MV-4-11 (cell line): Measurements from ENCODE around the gene WDFY3.
"Not testable (repeated sequence)": the region's sequence is repeated elsewhere in the genome, so short reads cannot be mapped to it uniquely, and the experiment has no call there.

Experiments
- DNase-seq: peaks from one replicate; lab custom pipeline; 2025; lab: John Stamatoyannopoulos, UW

Gene WDFY3

DNA sequence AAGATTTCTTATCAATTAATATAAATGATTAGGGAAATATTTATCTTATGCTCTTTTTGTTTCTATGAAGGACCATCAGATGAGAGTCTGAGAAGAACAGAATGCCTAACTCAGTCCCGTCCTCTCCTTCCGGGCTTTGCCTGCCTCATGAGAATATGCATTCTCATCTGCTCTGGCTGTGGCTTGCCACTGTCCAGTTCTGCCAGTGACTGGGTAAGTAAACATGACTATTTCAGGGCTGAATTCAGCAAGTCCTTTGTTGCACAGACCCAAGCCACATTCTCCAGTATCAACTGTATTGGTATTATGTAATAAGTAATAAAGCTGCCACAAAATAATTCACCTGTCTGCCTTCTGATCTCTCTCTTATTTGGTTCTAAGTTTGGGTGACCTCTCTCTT lies 110.7 kb downstream of the WDFY3 start:
- DNase-seq: no peak

- DNase-seq: no peak
Observed at GRCh38 chr4:84852081-84852480, 114.4 kb downstream of the WDFY3 start.

- no peak for DNase-seq
Observed at GRCh38 chr4:84849051-84849640, 117.3 kb downstream of the WDFY3 start.

DNA sequence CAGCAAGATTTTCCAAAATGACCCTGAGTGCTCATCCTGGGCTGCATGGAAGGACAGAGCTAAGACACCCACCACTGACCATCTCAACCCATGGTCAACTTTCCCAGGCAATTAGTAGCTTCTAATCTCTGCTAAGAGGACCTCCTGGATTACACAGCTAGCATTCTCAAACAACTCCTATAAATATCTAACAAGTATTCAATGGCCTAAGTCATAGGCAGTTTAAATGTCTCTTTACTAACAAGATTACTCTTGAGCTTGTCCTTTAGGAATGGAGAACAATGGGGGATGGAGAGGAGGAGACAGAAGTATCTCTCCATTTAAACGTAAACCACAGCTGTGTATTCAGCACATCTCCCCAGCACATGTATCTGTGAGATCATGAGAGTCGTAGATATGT lies 118.1 kb downstream of the WDFY3 start:
- DNase-seq: no peak

DNA sequence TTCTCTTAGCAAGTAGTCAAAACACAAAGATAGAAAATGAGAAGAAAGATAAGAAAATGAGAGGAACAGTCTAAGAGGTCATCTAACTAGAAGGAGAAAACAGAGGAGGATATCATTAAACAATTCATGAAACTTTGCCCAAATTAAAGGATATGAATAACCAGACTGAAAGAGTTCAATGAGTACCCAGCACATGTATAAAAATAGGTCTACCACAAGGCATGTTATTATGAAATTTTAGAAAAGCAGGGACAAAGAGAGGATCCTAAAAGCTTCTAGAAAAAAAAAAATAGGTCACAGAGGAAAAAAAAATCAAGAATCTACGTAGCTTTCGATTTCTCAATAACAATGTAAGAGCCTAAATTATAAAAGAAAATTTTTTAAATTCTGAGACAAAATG lies 118.5 kb downstream of the WDFY3 start:
- DNase-seq: no peak

GRCh38 chr4:84846985-84847384 lies 119.5 kb downstream of the WDFY3 start:
- DNase-seq: no peak

DNA sequence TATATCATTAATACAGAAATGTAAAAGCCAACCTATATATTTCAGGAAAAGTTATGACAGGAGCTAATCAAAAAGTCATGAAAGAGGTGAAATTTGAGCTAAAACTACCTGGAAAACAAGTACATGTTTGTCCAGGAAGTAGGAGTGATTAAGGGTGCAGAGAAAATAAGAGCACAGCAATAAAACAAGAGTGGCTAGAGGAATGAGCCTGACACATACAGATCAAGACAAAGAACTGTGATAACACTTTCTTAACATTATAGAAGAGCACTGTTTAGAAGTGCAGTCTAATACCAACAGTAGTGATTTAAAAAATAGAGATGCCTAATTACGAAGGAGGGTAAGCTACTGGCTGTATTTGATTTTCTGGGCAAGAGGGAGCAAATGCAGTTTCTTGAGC lies 125.1 kb downstream of the WDFY3 start:
- DNase-seq: no peak

DNA sequence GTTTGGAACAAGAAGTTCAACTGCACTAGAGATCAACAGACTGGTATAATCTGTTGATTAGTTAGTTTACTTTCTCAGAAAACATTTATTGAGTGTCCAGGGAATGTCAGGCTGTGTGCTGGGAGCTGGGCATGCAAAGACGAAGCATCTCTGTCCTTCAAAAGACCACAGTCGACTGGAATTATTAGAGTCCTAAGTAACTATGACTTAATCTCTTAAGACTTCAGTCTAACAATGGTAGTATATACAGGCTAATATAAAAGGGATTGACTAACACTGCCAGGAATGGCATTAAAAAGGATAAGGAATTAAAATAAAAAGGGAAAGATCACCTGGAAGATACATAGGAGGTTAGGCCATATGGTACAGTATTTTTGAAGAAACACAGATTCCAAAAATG lies 128.7 kb downstream of the WDFY3 start:
- DNase-seq: no peak

DNA sequence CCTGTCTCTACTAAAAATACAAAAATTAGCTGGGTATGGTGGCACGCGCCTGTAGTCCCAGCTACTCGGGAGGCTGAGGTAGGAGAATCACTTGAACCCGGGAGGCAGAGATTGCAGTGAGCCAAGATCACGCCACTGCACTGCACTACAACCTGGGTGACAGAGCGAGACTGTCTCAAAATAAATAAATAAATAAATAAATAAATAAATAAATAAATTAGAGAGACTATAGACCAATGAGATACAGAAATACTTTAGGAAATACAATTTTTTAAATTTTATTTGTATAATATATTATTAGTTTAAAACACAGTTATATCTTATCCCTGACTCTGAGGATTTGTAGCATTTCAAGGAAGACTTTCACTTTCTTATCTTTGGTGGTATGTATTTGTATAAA lies 136.9 kb downstream of the WDFY3 start:
- not testable (repeated sequence) for DNase-seq

DNA sequence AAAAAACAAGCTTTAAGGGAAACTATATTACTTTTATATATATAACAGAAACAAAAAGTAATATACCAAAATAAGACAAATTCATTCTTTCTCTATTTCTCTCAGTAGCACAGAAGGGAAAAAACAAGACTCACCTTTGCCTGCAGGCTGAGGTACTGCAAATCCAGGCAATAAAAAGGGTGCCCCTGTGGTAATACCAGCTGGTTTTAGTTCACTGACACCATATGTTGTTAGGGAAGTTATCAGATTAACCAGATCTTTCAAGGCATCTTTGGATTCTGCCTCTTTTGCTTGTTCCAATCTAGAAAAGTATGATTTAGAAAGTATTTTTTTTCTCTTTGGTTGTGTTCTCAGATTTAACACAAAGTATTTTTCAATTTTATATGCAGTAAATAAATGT lies 139.8 kb downstream of the WDFY3 start:
- no peak for DNase-seq

DNA sequence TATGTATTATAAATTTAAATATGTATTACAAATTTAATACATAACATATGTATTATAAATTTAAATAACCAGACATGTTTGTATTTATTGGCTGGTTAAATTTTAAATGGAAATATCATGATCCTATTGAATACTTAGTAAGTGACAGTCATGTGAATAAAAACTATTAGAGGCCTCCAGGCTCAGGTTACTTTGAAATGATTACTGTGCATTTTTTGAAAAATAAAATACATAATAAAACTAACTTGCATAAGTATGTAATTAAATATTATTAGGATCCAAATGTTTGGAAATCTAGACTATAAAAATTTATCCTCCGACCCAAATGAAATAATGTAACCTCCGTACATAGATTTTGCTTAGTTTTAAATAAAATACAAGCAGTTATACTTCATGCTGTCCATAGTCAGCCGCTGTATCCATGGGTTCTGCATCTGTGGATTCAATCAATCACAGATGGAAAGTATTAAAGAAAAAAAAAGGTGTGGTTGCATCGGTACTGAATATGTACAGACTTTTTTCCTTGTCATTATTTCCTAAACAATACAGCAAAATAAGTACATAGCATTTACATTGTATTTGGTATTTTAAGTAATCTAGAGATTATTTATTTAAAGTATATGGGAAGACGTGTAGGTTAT lies 140.7 kb downstream of the WDFY3 start:
- no peak for DNase-seq

DNA sequence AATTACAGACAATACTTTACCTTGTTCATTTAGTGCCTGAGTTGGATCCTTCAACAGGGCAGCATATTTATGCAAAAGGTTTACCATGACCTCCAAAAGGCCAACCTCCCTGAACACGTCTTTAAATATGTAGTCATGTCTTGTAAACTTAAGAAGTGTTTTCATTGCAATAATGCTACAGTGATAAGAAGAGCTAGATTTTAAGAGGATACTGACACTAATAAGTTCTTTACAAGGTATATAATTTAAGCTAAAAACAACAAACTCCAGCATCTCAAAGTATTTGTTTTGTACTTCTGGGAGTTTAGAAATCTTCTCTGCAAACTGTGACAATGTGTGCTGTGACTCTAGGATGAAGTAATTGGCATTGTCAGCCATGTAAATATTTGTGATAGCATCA lies 145.4 kb downstream of the WDFY3 start:
- no peak for DNase-seq

DNA sequence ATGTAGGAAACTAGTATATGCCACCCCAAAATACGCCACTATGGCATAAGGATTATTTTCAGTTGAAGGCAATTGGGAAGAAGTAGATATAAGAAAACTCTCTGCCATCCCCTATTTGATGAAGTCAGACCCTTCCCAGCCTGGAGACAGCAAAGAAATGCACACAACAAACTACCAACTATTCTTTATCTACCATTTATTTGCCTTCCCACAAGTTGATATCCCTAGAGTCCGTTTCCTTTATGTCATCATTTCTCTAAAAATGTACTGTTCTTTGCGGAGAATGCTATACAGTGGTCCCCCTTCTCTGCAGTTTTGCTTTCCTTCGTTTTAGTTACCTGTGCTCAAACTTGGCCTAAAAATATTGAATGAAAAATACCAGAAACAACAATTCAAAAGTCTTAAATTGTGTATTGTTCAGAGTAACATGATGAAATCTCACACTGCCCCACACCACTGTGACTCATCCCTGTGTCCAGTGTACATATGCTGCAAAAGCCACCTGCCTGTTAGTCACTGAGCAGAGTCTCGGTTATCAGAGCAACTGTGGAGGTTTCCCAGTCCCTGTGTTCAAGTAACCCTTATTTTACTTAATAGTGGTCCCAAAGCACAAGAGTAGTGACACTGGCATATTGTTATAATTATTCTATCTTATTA lies 152.3 kb downstream of the WDFY3 start:
- peak; percentile 55 for DNase-seq

DNA sequence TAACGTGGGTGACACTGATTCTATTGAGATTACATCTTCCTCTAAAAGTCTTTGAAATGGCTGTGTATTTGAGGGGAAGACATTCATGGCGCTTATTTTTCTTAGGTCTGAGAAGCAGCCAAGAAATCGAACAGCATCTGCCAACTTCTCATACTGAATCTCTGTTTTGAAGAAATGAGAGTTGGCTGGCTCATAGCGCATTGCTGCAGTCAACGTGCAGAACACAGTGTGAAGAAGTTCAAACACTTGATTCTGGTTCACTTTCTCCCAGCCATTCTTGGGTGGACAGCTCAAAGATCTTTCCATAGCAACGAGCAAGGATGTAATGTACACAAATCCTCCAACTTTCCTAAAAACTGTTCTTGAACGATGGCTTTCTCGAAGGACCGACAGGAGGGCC lies 156.5 kb downstream of the WDFY3 start:
- no peak for DNase-seq

DNA sequence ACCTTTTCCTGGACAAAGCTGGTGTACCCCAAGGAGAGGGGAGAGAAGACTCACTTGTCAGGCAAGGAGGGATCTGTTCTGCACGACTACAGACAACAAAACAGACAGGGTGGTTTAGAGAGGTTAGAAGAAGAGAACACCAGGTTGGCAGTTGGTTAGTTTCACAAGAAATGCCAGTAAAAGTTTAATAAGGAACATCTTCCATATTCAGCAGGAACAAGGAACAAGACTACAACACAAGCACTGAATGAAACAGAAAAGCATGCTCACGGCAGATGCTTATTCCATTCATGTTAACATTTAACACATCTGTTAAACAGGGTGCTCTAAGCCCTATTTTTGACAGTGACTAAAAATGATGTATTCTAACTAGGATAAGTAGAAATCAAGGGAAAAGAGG lies 158.2 kb downstream of the WDFY3 start:
- DNase-seq: no peak

- DNase-seq: not testable (repeated sequence)
Observed at GRCh38 chr4:84806541-84806940, 159.9 kb downstream of the WDFY3 start.

DNA sequence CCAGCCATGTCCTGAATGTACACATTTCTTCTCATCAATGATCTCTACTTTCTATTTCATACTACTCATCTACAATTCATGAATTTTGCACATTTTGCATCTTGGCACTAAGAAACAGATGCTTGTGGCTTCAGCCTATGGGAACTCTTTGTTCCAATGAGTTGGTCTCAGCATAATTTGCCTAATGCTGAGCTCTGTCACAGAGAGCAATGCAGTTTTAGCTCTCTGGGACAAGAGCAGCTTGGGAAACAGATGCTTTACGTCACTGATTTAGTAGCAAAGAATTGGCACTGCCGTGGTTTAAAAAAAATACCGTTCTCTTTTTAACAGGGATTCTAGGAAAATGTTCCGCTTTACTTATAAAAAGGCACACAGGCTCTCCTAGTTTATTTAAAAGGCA lies 162.4 kb downstream of the WDFY3 start:
- no peak for DNase-seq

DNA sequence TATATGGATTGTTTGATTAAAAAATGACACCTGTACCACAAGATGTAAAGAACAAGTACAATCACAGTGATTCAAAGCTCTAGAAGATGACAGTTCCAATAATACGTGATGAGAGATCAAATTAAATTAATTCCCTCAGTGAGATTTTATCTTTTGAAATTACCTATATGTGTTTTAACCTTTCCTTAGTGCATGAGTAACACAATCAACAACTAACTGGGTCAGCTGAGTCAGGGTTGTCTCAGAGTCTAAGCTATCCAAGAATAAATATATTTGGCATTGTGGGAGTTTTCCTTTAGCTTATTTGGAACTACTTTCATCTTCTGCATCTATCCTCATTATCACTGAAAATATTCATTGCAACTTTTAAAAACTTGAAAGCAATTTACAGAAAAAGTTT lies 162.8 kb downstream of the WDFY3 start:
- no peak for DNase-seq

DNA sequence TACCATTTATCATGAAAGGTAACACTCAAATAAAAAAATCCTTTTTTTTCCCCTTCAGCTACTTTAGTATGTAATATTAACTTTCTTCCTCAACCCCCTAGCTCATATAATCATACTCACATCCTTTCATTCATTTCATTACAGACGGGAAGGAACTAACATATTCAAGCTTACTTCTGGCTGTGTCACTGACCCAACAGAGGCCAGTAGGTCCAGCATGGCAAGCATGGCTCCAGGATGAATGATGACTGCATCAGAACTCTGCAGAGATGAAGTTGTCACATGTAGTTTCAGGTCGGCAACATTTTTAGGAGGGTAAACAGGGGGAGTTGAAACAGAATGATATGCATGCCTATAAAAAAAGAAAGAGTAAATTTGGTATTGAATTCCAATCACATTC lies 163.4 kb downstream of the WDFY3 start:
- no peak for DNase-seq

- DNase-seq: no peak
Observed at GRCh38 chr4:84800256-84800655, 166.2 kb downstream of the WDFY3 start.

- DNase-seq: no peak
Observed at GRCh38 chr4:84799318-84799717, 167.2 kb downstream of the WDFY3 start.

DNA sequence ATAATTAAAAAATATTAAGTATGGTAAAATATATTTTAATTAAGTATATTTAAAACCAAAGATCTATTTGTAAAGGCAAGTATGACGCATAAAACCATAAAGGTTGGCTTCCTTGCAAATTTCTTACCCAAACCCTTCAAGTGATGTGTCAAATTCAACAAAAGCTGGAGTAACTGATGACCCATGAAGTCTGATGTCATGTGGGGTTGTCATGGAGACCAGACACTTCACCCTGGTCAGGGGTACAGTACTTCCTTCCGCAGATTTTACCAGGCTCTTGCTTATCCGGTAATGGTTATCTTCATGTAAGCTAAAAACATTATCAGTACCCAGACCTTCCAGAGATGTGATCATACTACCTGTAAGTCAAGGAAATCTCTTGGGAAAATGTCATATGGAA lies 170.1 kb downstream of the WDFY3 start:
- no peak for DNase-seq

DNA sequence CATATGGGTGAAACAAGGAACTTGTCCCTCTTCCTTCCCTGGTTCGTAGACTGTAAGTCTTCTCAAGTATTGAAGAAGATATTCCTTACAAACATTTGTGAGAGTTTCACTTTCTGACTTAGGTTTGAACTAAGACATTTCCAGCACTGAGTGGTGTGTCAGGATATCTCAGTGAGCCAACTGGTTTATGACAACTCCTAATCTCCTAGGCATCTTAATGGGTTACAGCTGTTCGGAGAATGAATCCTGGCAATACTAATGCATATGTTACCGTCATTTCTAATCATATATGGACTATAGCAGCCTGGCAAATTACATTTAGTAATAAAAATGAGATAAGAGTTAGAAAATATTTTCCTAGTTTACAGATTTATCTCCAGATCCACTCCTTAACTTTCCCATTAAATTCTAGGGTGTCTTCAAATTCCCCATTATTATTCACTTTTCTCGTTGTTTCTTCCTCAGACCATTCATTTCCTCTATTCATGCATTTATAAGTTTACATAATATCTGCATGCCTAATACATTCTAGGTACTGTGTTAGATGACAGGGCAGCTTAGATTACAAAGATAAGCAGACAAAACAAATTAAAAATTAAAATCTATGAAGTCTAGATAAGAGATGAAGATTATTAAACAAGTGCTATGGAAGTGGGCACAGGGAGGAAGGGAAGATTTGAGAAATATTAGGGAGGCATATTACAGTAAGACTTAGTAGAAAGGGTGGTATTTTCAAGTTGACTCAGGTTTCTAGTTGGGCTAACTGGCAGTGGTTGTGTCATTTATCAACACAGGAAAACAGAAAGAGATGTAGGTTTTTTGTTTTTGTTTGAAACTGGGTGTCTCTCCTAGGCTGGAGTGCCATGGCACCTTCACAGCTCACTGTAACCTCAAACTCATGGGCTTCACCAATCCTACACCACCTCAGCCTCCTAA lies 173.9 kb downstream of the WDFY3 start:
- no peak for DNase-seq
